Transverse colon (tissue), 4 donors: ENCODE results near the gene CDH15. TPM values are rescaled to one million over a fixed set of nuclear protein-coding genes. Genes with fewer than 3 reads are reported as not detected.
"Not testable (repeated sequence)": the region's sequence is repeated elsewhere in the genome, so short reads cannot be mapped to it uniquely, and the experiment has no call there.

Experiments used
- DNase-seq: peaks from one replicate; pipeline ENCODE4 v3.0.0-alpha.2; 2019
- H3K27ac ChIP-seq, 4 donors: fragments of 200-600 bp; sonication (generic); 2 replicates each; pipeline ENCODE4 v1.5.1; 2016 to 2018; ENCODE audit warnings: inconsistent platforms in 4 of 4
- H3K27me3 ChIP-seq: fragments of 200-600 bp; sonication (generic); 2 replicates; pipeline ENCODE4 v1.5.1; 2017; ENCODE audit warnings: inconsistent platforms
- H3K36me3 ChIP-seq, 4 donors: fragments of 200-600 bp; sonication (generic); 2 replicates each; pipeline ENCODE4 v1.5.1; 2017 to 2019; ENCODE audit warnings: inconsistent platforms in 4 of 4
- H3K4me1 ChIP-seq, 4 donors: fragments of 200-600 bp; sonication (generic); 2 replicates each; pipeline ENCODE4 v1.5.1; 2017 to 2020; ENCODE audit warnings: inconsistent platforms in 4 of 4
- H3K4me3 ChIP-seq, 4 donors: fragments of 200-600 bp; sonication (generic); 1 replicate in 1 of 4; 2 replicates in 3 of 4; pipeline versions ENCODE4 v1.5.1 to v1.6.1; 2017 to 2019; ENCODE audit warnings: inconsistent platforms in 4 of 4
- H3K9me3 ChIP-seq, 2 donors: fragments of 200-600 bp; sonication (generic); 2 replicates each; pipeline ENCODE4 v1.5.1; 2017 to 2019; ENCODE audit warnings: inconsistent platforms in 2 of 2
- EP300 ChIP-seq: sonication (generic); formaldehyde crosslinking; IDR thresholded peaks from one replicate; pipeline ENCODE4 v1.6.1; 2017; ENCODE audit warnings: antibody characterized with exemption, low read depth
- POLR2A ChIP-seq: fragments of 450-650 bp; IDR thresholded peaks from one replicate; pipeline ENCODE4 v1.6.1; 2016; ENCODE audit warnings: antibody characterized with exemption, mild to moderate bottlenecking, moderate library complexity
- POLR2AphosphoS5 ChIP-seq, 3 donors: sonication (generic); formaldehyde crosslinking; IDR thresholded peaks; one replicate each; pipeline ENCODE4 v1.6.1; 2016; ENCODE audit warnings: antibody characterized with exemption in 3 of 3
- WGBS, 2 donors: methylation state at CpG; one replicate each; pipeline ENCODE4 v1.1.5; 2018; ENCODE audit warnings: low coverage in 1 of 2; 5-methylcytosine and 5-hydroxymethylcytosine counted together
- in situ Hi-C, 4 donors: fragments of 200-750 bp; cut with MboI; loops; one replicate each; pipeline versions ENCODE4 v1.15.0 to v1.15.1; 2017; ENCODE audit warnings: low sequenced_read_pairs in 3 of 4, low pct_ligation_motif_present in 1 of 4, low pct_unique_long_range_greater_than_20kb in 1 of 4
- intact Hi-C: fragments of 100-400 bp; cut with DNase I; formaldehyde crosslinking; loops from one replicate; pipeline ENCODE4 v1.15.1; 2023; ENCODE audit warnings: low total_unique reads
- total RNA-seq, 4 donors: library from RNA; depleted of rRNA; stranded (reverse); fragments of >200 nt; gene quantifications; one replicate each; pipeline ENCODE4 v1.1.0, GENCODE V29; 2016
- TF ChIP-seq, protein P1 (sequence below), 5 experiments: fragments of 200-600 bp in 3 of 5; fragments of 450-650 bp in 2 of 5; sonication (generic) in 3 of 5; IDR thresholded peaks; 1 replicate in 2 of 5; 2 replicates in 3 of 5; pipeline ENCODE4 v1.5.1; 2016 to 2017; ENCODE audit warnings: antibody characterized with exemption in 5 of 5, inconsistent platforms in 3 of 5, mild to moderate bottlenecking in 2 of 5, moderate library complexity in 1 of 5

Gene CDH15
- total RNA-seq, 4 donors from 2014 or later: not detected

DNA sequence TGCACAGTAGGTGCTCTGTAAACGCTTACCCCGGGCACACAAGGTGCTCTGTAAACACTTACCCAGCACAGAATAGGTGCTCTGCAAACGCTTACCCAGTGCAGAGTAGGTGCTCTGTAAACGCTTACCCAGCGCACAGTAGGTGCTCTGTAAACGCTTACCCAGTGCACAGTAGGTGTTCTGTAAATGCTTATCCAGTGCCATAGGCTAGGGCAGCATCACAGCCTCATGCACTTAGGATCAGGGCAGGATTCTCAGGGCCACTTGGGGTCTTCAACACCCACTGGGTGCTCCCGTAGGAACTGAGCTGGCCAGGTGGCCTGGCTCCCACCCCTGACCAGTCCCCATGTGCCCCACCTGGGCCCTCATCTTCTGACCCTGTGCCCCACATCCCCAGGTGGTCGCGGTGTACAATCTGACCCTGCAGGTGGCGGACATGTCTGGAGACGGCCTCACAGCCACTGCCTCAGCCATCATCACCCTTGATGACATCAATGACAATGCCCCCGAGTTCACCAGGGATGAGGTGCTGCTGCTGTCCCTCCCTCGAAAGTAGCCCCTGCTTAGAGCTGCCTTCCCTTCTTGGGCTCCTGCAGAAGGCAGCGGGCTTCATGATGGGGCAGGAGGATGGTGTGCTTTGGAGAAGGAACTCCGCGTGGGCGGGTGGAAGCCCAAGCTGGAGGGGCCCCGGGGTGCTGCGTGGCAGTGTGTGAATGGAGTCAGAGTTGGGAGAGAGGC is 15.7 kb downstream of the CDH15 start:
- in situ Hi-C loops (no loop called here), intact Hi-C loops (no loop called here)
- no peak for DNase-seq
- Histone ChIP-seq H3K27ac (no peak overlapping the region), H3K9me3 (no peaks in the 10 kb centered on the region), H3K4me3 (no peak overlapping the region), H3K4me1 (peaks cover 0 to 7% (median 4%) of the 10 kb centered on the region in 4 donors), H3K27me3 (peaks cover 23% of the 10 kb centered on the region), H3K36me3 (no peaks in the 10 kb centered on the region)
- TF ChIP-seq POLR2AphosphoS5 (IDR thresholded peaks at IDR 0.05) (no peak), POLR2A (no peak), EP300 (no peak)
- TF ChIP-seq, protein P1, sequence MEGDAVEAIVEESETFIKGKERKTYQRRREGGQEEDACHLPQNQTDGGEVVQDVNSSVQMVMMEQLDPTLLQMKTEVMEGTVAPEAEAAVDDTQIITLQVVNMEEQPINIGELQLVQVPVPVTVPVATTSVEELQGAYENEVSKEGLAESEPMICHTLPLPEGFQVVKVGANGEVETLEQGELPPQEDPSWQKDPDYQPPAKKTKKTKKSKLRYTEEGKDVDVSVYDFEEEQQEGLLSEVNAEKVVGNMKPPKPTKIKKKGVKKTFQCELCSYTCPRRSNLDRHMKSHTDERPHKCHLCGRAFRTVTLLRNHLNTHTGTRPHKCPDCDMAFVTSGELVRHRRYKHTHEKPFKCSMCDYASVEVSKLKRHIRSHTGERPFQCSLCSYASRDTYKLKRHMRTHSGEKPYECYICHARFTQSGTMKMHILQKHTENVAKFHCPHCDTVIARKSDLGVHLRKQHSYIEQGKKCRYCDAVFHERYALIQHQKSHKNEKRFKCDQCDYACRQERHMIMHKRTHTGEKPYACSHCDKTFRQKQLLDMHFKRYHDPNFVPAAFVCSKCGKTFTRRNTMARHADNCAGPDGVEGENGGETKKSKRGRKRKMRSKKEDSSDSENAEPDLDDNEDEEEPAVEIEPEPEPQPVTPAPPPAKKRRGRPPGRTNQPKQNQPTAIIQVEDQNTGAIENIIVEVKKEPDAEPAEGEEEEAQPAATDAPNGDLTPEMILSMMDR (IDR thresholded peaks at IDR 0.05): no peak
- 54% methylated on average over 19 of the region's 19 CpGs; no CpG with 5 or more reads in 1 of the 2 donors for WGBS, 2 donors

DNA sequence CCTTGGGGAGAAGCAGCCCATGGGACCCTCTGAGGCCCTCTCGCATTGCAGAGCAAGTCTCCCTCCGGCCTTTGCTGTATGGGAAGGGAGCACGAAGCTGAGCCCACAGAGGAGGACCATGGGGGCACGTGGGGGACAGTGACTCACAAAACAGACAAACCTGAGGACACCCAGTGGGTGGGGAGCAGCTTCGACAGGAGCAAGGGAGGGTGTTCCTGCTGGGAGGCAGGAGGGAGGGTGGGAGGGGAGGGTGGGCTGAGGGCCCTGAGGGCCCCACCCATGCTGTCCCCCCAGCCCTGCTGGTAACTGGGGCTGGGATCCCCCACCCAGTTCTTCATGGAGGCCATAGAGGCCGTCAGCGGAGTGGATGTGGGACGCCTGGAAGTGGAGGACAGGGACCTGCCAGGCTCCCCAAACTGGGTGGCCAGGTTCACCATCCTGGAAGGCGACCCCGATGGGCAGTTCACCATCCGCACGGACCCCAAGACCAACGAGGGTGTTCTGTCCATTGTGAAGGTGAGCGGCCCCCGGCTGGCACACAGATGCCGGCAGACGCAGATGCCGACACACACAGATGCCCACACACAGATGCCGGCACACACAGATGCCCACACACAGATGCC is 16.3 kb downstream of the CDH15 start:
- Histone ChIP-seq H3K27me3 (peaks cover 21% of the 10 kb centered on the region), H3K4me1 (peaks cover 0 to 9% (median 5%) of the 10 kb centered on the region in 4 donors), H3K9me3 (no peaks in the 10 kb centered on the region), H3K4me3 (no peak overlapping the region), H3K36me3 (no peaks in the 10 kb centered on the region), H3K27ac (no peak overlapping the region)
- TF ChIP-seq EP300 (no peak), POLR2A (no peak), POLR2AphosphoS5 (IDR thresholded peaks at IDR 0.05) (no peak)
- TF ChIP-seq, protein P1 (IDR thresholded peaks at IDR 0.05): no peak
- 64% methylated on average over 19 of the region's 19 CpGs; no CpG with 5 or more reads in 1 of the 2 donors for WGBS, 2 donors
- intact Hi-C loops (no loop called here), in situ Hi-C loops (no loop called here)
- DNase-seq: no peak

DNA sequence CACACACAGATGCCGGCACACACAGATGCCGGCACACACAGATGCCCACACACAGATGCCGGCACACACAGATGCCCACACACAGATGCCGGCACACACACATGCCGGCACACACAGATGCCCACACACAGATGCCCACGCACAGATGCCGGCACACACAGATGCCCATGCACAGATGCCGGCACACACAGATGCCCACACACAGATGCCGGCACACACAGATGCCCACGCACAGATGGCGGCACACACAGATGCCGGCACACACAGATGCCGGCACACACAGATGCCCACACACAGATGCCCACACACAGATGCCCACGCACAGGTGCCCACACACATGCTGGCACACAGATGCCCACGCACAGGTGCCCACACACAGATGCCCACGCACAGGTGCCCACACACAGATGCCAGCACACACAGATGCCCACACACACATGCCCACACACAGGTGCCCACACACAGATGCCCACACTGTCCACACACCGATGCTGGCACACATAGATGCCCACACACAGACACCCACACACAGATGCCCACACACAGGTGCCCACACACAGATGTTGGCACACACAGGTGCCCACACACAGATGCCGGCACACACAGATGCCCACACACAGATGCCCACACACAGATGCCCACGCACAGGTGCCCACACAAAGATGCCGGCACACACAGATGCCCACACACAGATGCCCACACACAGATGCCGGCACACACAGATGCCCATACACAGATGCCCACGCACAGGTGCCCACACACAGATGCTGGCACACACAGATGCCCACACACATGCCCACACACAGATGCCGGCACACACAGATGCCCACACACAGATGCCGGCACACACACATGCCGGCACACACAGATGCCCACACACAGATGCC is 17.2 kb downstream of the CDH15 start:
- WGBS, 2 donors: 40 to 86% methylated on average over 1 to 23 of the region's 25 CpGs
- H3K36me3 ChIP-seq, H3K27ac ChIP-seq, H3K9me3 ChIP-seq, intact Hi-C loops, H3K4me3 ChIP-seq, in situ Hi-C loops, DNase-seq, H3K4me1 ChIP-seq: not testable (repeated sequence)
- peaks cover 15% of the 10 kb centered on the region for H3K27me3 ChIP-seq

DNA sequence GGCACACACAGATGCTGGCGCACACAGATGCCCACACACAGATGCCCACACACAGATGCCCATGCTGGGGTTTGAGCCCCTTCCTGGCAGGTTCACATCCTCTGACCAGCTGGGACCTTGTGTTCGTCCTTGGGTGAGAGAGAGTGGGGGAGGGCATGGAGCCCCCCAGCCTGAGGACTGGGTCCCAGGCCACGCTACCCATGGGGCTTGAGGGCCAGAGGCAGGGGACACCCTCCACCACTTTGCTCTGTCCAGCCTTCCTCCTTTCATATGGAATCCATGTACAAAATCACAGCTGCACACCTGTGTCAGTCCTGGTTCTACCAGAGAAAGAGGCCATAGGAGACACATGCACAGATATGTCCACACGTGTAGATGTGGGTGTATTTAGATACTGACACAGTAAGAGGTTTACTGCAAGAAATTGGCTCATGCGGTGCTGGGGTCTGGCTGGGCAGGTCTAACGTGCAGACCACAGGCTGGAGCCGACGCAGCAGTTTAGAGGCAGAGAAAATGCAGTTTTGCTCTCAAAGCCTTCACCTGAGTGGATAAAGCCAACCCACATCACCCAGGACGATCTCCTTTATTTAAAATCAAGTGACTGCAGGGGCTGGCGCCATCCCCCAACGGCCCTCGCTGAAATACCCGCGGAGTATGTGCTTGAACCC is 17.9 kb downstream of the CDH15 start:
- no peak for DNase-seq
- no peaks in the 10 kb centered on the region for H3K9me3 ChIP-seq
- intact Hi-C loops (no loop called here), in situ Hi-C loops (no loop called here)
- H3K27me3 ChIP-seq: peaks cover 13% of the 10 kb centered on the region
- H3K4me3 ChIP-seq: no peak overlapping the region
- 46 to 56% methylated on average over 11 to 14 of the region's 14 CpGs for WGBS, 2 donors
- TF ChIP-seq, protein P1 (IDR thresholded peaks at IDR 0.05): no peak
- TF ChIP-seq POLR2A (no peak), EP300 (no peak), POLR2AphosphoS5 (IDR thresholded peaks at IDR 0.05) (no peak)
- H3K27ac ChIP-seq: no peak overlapping the region
- no peaks in the 10 kb centered on the region for H3K36me3 ChIP-seq
- peaks cover 0 to 9% (median 5%) of the 10 kb centered on the region in 4 donors for H3K4me1 ChIP-seq
